ENCODE results near the gene MAP3K2.
"Not testable (repeated sequence)": the region's sequence is repeated elsewhere in the genome, so short reads cannot be mapped to it uniquely, and the experiment has no call there.

Gene MAP3K2

GRCh38 chr2:127421116-127421800, 33.5 kb upstream of the MAP3K2 start:
- DNase-seq = no peak

GRCh38 chr2:127420039-127420864, 32.5 kb upstream of the MAP3K2 start:
- no peak for DNase-seq

- DNase-seq = no peak
Observed at GRCh38 chr2:127419448-127420038, 31.8 kb upstream of the MAP3K2 start.

- no peak for DNase-seq
Observed at GRCh38 chr2:127419112-127419430, 31.3 kb upstream of the MAP3K2 start.

GRCh38 chr2:127418300-127419111, 30.7 kb upstream of the MAP3K2 start, which contains the start of gene PROC:
PROC (plus strand) TSS chr2:127418427; CDS start chr2:127419943, 1,516 bp downstream.
- no peak for DNase-seq

- DNase-seq = no peak
Observed at GRCh38 chr2:127417406-127417805, 29.6 kb upstream of the MAP3K2 start.

- no peak for DNase-seq
Observed at GRCh38 chr2:127416506-127417001, 28.8 kb upstream of the MAP3K2 start.

- peak; percentile 63 for DNase-seq
Observed at GRCh38 chr2:127415593-127416505, 28.1 kb upstream of the MAP3K2 start.

GRCh38 chr2:127414638-127415592, 27.1 kb upstream of the MAP3K2 start:
- DNase-seq = no peak

GRCh38 chr2:127413782-127414637, 26.2 kb upstream of the MAP3K2 start:
- no peak for DNase-seq

GRCh38 chr2:127413200-127413599, 25.4 kb upstream of the MAP3K2 start:
- no peak for DNase-seq

- DNase-seq = no peak
Observed at GRCh38 chr2:127411653-127412369, 24.0 kb upstream of the MAP3K2 start.

- no peak for DNase-seq
Observed at GRCh38 chr2:127410871-127411652, 23.3 kb upstream of the MAP3K2 start.

GRCh38 chr2:127409716-127410115, 21.9 kb upstream of the MAP3K2 start:
- not testable (repeated sequence) for DNase-seq

GRCh38 chr2:127408807-127409099, 21.0 kb upstream of the MAP3K2 start:
- DNase-seq = no peak

- DNase-seq = peak; percentile 75
Observed at GRCh38 chr2:127408004-127408806, 20.4 kb upstream of the MAP3K2 start.

GRCh38 chr2:127407661-127408003, 19.9 kb upstream of the MAP3K2 start:
- no peak for DNase-seq

Measured in NCI-H1105 treated with DMSO at 0.1 percent for 48 hours (cell line).